GM12864 (cell line): Measurements from ENCODE around the gene RBMS1.

Source experiments
- DNase-seq: peaks from one replicate; pipeline ENCODE4 v3.0.0-alpha.2; 2011; ENCODE audit warnings: low read depth
- H3K4me3 ChIP-seq: 2 replicates; pipeline ENCODE4 v1.5.1; 2011; ENCODE audit warnings: mild to moderate bottlenecking, low read depth, low read length, control low read depth
- CTCF ChIP-seq: IDR thresholded peaks from 2 replicates; pipeline ENCODE4 v1.5.1; 2011; ENCODE audit warnings: low read depth, mild to moderate bottlenecking, moderate library complexity, low read length, control low read depth, inconsistent platforms; ENCODE audit errors: missing control alignments

The RBMS1 gene

GRCh38 chr2:160291382-160291781 is 202.2 kb downstream of the RBMS1 start:
- no peak for TF ChIP-seq CTCF
- H3K4me3 ChIP-seq: no peak overlapping the region
- no peak for DNase-seq

- no peak for DNase-seq
- no peak for TF ChIP-seq CTCF
- no peak overlapping the region for H3K4me3 ChIP-seq
Measured at GRCh38 chr2:160290598-160290997, 203.0 kb downstream of the RBMS1 start.

- H3K4me3 ChIP-seq: no peak overlapping the region
- DNase-seq: no peak
- TF ChIP-seq CTCF: no peak
Measured at GRCh38 chr2:160289831-160290230, 203.8 kb downstream of the RBMS1 start.

GRCh38 chr2:160289126-160289525 is 204.5 kb downstream of the RBMS1 start:
- H3K4me3 ChIP-seq: no peak overlapping the region
- DNase-seq: no peak
- no peak for TF ChIP-seq CTCF

GRCh38 chr2:160288324-160288723 is 205.3 kb downstream of the RBMS1 start:
- no peak for DNase-seq
- TF ChIP-seq CTCF: no peak
- H3K4me3 ChIP-seq: no peak overlapping the region

- H3K4me3 ChIP-seq: no peak overlapping the region
- TF ChIP-seq CTCF: no peak
- DNase-seq: no peak
Measured at GRCh38 chr2:160287476-160287875, 206.1 kb downstream of the RBMS1 start.

- H3K4me3 ChIP-seq: no peak overlapping the region
- TF ChIP-seq CTCF: no peak
- DNase-seq: no peak
Measured at GRCh38 chr2:160286551-160286950, 207.1 kb downstream of the RBMS1 start.
